ENCODE data around the gene BEND3.

The BEND3 gene

GRCh38 chr6:107114213-107114925 lies 946 bp downstream of the BEND3 start:
- Histone ChIP-seq H3K79me2 (ENCODE audit: low read length) (peaks cover 16% of the 10 kb centered on the region), H3F3A (ENCODE audit: insufficient read depth, low read length) (peaks cover 24% of the 10 kb centered on the region), H3K9me3 (replicated peaks; ENCODE audit: insufficient read depth, low read length) (no peaks in the 10 kb centered on the region), H4K20me1 (ENCODE audit: insufficient read depth, low read length) (no peaks in the 10 kb centered on the region), H3K27me3 (replicated peaks; ENCODE audit: insufficient read depth, low read length) (no peaks in the 10 kb centered on the region), H3K27ac (ENCODE audit: low read length) (peak overlapping the region; percentile 50), H3K9me2 (replicated peaks; ENCODE audit: insufficient read depth, low read length) (no peaks in the 10 kb centered on the region), H3K36me3 (replicated peaks; ENCODE audit: insufficient read depth, low read length) (no peaks in the 10 kb centered on the region), H3K4me1 (ENCODE audit: low read length) (peaks cover 20% of the 10 kb centered on the region), H3K9ac (ENCODE audit: low read length) (peak overlapping the region; percentile 73; the same call in 1 of the 2 replicates), H2AFZ (ENCODE audit: low read length) (peak overlapping the region; percentile 94), H3K4me3 (ENCODE audit: low read length) (peak overlapping the region; percentile 64), H3K4me2 (ENCODE audit: low read depth, low read length) (peak overlapping the region; percentile 90)
- TF ChIP-seq EZH2phosphoT487 (IDR thresholded peaks at IDR 0.05; ENCODE audit: low read length), result no peak
- TF ChIP-seq CTCF (IDR thresholded peaks at IDR 0.05; ENCODE audit: low read length), result peak; percentile 58
- DNase-seq, result peak; percentile 86

- peak; percentile 8 for DNase-seq
- Histone ChIP-seq H3K4me2 (ENCODE audit: low read depth, low read length) (no peak overlapping the region), H3K27ac (ENCODE audit: low read length) (no peak overlapping the region), H2AFZ (ENCODE audit: low read length) (no peak overlapping the region), H3K4me1 (ENCODE audit: low read length) (0 out of 2 replicates have a peak, but pooled peaks cover 5% of the 10 kb centered on the region), H3K4me3 (ENCODE audit: low read length) (no peak overlapping the region), H3K79me2 (ENCODE audit: low read length) (peaks cover 22% of the 10 kb centered on the region), H4K20me1 (ENCODE audit: insufficient read depth, low read length) (no peaks in the 10 kb centered on the region), H3K27me3 (replicated peaks; ENCODE audit: insufficient read depth, low read length) (no peaks in the 10 kb centered on the region), H3F3A (ENCODE audit: insufficient read depth, low read length) (peaks cover 8% of the 10 kb centered on the region), H3K9ac (ENCODE audit: low read length) (no peak overlapping the region), H3K9me3 (replicated peaks; ENCODE audit: insufficient read depth, low read length) (no peaks in the 10 kb centered on the region), H3K36me3 (replicated peaks; ENCODE audit: insufficient read depth, low read length) (no peaks in the 10 kb centered on the region), H3K9me2 (replicated peaks; ENCODE audit: insufficient read depth, low read length) (no peaks in the 10 kb centered on the region)
- TF ChIP-seq CTCF (IDR thresholded peaks at IDR 0.05; ENCODE audit: low read length) (no peak), EZH2 (optimal IDR thresholded peaks at IDR 0.05; ENCODE audit: low read depth, low read length) (no peak), EZH2phosphoT487 (IDR thresholded peaks at IDR 0.05; ENCODE audit: low read length) (no peak)
These were observed 5.1 kb downstream of the BEND3 start for GRCh38 chr6:107110200-107110599.

GRCh38 chr6:107108201-107108890 lies 7.0 kb downstream of the BEND3 start:
- H3F3A ChIP-seq (ENCODE audit: insufficient read depth, low read length), result 0 out of 2 replicates have a peak, but pooled peaks cover under 1% of the 10 kb centered on the region
- H3K27me3 ChIP-seq (replicated peaks; ENCODE audit: insufficient read depth, low read length), result no peaks in the 10 kb centered on the region
- H3K79me2 ChIP-seq (ENCODE audit: low read length), result peaks cover 17% of the 10 kb centered on the region
- H2AFZ ChIP-seq (ENCODE audit: low read length), result no peak overlapping the region
- TF ChIP-seq EZH2phosphoT487 (IDR thresholded peaks at IDR 0.05; ENCODE audit: low read length) (no peak), CTCF (IDR thresholded peaks at IDR 0.05; ENCODE audit: low read length) (no peak), EZH2 (optimal IDR thresholded peaks at IDR 0.05; ENCODE audit: low read depth, low read length) (no peak)
- H3K4me3 ChIP-seq (ENCODE audit: low read length), result no peak overlapping the region
- H4K20me1 ChIP-seq (ENCODE audit: insufficient read depth, low read length), result no peaks in the 10 kb centered on the region
- H3K4me1 ChIP-seq (ENCODE audit: low read length), result 0 out of 2 replicates have a peak, but pooled peaks cover under 1% of the 10 kb centered on the region
- no peak overlapping the region for H3K27ac ChIP-seq (ENCODE audit: low read length)
- no peak overlapping the region for H3K9ac ChIP-seq (ENCODE audit: low read length)
- DNase-seq, result no peak
- no peak overlapping the region for H3K4me2 ChIP-seq (ENCODE audit: low read depth, low read length)
- H3K36me3 ChIP-seq (replicated peaks; ENCODE audit: insufficient read depth, low read length), result no peaks in the 10 kb centered on the region
- no peaks in the 10 kb centered on the region for H3K9me2 ChIP-seq (replicated peaks; ENCODE audit: insufficient read depth, low read length)
- no peaks in the 10 kb centered on the region for H3K9me3 ChIP-seq (replicated peaks; ENCODE audit: insufficient read depth, low read length)

Measured in MM.1S (cell line).